CD14-positive monocyte (primary cell): ENCODE results near the gene PI4KA. TPM values are rescaled to one million over a fixed set of nuclear protein-coding genes. Genes with fewer than 3 reads are reported as not detected.
"Not testable (repeated sequence)": the region's sequence is repeated elsewhere in the genome, so short reads cannot be mapped to it uniquely, and the experiment has no call there.

Source experiments
- DNase-seq, 3 donors: peaks; one replicate each; pipeline ENCODE4 v3.0.0-alpha.2; 2011 to 2022
- H2AFZ ChIP-seq: 2 replicates; pipeline ENCODE4 v1.6.0; 2012; ENCODE audit warnings: mild to moderate bottlenecking, low read depth, low read length, inconsistent platforms; ENCODE audit not compliant: insufficient read depth, poor library complexity, severe bottlenecking
- H3K27ac ChIP-seq, 2 donors: 1 replicate in 1 of 2; 2 replicates in 1 of 2; pipeline ENCODE4 v1.5.1; 2012 to 2013; ENCODE audit warnings: low read length in 2 of 2, control low read depth in 1 of 2, inconsistent platforms in 1 of 2, low read depth in 1 of 2, mild to moderate bottlenecking in 1 of 2
- H3K27me3 ChIP-seq, 2 donors: one replicate each; pipeline versions ENCODE4 v1.6.0 to v1.6.1; 2011 to 2013; ENCODE audit warnings: low read length in 2 of 2; ENCODE audit not compliant: control insufficient read depth in 2 of 2, insufficient read depth in 2 of 2
- H3K36me3 ChIP-seq, 2 donors: replicated peaks in 1 of 2; 1 replicate in 1 of 2; 2 replicates in 1 of 2; pipeline versions ENCODE4 v1.5.1 to v1.6.1; 2012 to 2013; ENCODE audit warnings: low read length in 2 of 2, control low read depth in 1 of 2, inconsistent platforms in 1 of 2, mild to moderate bottlenecking in 1 of 2; ENCODE audit not compliant: insufficient read depth in 2 of 2, control insufficient read depth in 1 of 2
- H3K4me1 ChIP-seq, 2 donors: 1 replicate in 1 of 2; 2 replicates in 1 of 2; pipeline versions ENCODE4 v1.5.1 to v1.6.1; 2012 to 2013; ENCODE audit warnings: low read length in 2 of 2, control low read depth in 1 of 2, inconsistent platforms in 1 of 2, mild to moderate bottlenecking in 1 of 2, moderate library complexity in 1 of 2; ENCODE audit not compliant: insufficient read depth in 2 of 2, control insufficient read depth in 1 of 2
- H3K4me2 ChIP-seq: replicated peaks from 2 replicates; pipeline ENCODE3; 2012; ENCODE audit warnings: low read length, moderate library complexity, mild to moderate bottlenecking; ENCODE audit not compliant: poor library complexity, severe bottlenecking; ENCODE audit errors: extremely low read depth
- H3K4me3 ChIP-seq, 3 experiments: fragments of 200-600 bp in 1 of 3; sonication (generic) in 1 of 3; replicated peaks in 1 of 3; 1 replicate in 2 of 3; 2 replicates in 1 of 3; pipeline ENCODE4 v1.5.1; 2011 to 2013; ENCODE audit warnings: low read length in 3 of 3, mild to moderate bottlenecking in 3 of 3, control low read depth in 2 of 3, low read depth in 2 of 3, inconsistent platforms in 1 of 3, moderate library complexity in 1 of 3
- H3K79me2 ChIP-seq: 2 replicates; pipeline ENCODE4 v1.6.0; 2012; ENCODE audit warnings: mild to moderate bottlenecking, control low read depth, inconsistent platforms, low read length, moderate library complexity; ENCODE audit not compliant: insufficient read depth
- H3K9ac ChIP-seq: 2 replicates; pipeline ENCODE4 v1.6.0; 2017; ENCODE audit warnings: low read length, mild to moderate bottlenecking; ENCODE audit not compliant: insufficient read depth, poor library complexity, severe bottlenecking
- H3K9me3 ChIP-seq, 2 donors: replicated peaks in 1 of 2; 1 replicate in 1 of 2; 2 replicates in 1 of 2; pipeline versions ENCODE4 v1.5.1 to v1.6.1; 2012 to 2013; ENCODE audit warnings: low read length in 2 of 2, control low read depth in 1 of 2; ENCODE audit not compliant: control insufficient read depth in 1 of 2, insufficient read depth in 1 of 2
- H4K20me1 ChIP-seq: 2 replicates; pipeline ENCODE4 v1.6.0; 2012; ENCODE audit warnings: mild to moderate bottlenecking, low read length, control low read depth, moderate library complexity; ENCODE audit not compliant: insufficient read depth
- H3K27ac Mint-ChIP-seq, 7 donors: one replicate each; pipeline ENCODE4 v1.8.0; 2020; ENCODE audit warnings: mild to moderate bottlenecking in 7 of 7, mixed read lengths in 7 of 7, moderate library complexity in 6 of 7, inconsistent platforms in 2 of 7
- H3K27me3 Mint-ChIP-seq, 3 donors: one replicate each; pipeline ENCODE4 v1.8.0; 2021 to 2022; ENCODE audit warnings: low read depth in 3 of 3, mild to moderate bottlenecking in 3 of 3, mixed read lengths in 3 of 3, moderate library complexity in 3 of 3, inconsistent platforms in 1 of 3
- H3K36me3 Mint-ChIP-seq, 2 donors: one replicate each; pipeline ENCODE4 v1.8.0; 2020; ENCODE audit warnings: mixed read lengths in 2 of 2, inconsistent platforms in 1 of 2, mild to moderate bottlenecking in 1 of 2
- H3K4me1 Mint-ChIP-seq: one replicate; pipeline ENCODE4 v1.8.0; 2020; ENCODE audit warnings: mild to moderate bottlenecking, mixed read lengths
- H3K4me3 Mint-ChIP-seq, 2 donors: one replicate each; pipeline ENCODE4 v1.8.0; 2020; ENCODE audit warnings: mild to moderate bottlenecking in 2 of 2, mixed read lengths in 2 of 2, moderate library complexity in 1 of 2
- H3K9me3 Mint-ChIP-seq, 7 donors: one replicate each; pipeline ENCODE4 v1.8.0; 2020 to 2022; ENCODE audit warnings: mixed read lengths in 7 of 7, mild to moderate bottlenecking in 6 of 7, moderate library complexity in 6 of 7, inconsistent platforms in 2 of 7
- WGBS: methylation state at CpG from one replicate; pipeline ENCODE4 v1.1.5; 2013; ENCODE audit warnings: missing lambda C conversion rate; ENCODE audit not compliant: insufficient coverage; 5-methylcytosine and 5-hydroxymethylcytosine counted together
- intact Hi-C, 2 donors: fragments of 100-400 bp; cut with micrococcal nuclease; formaldehyde crosslinking; loops; one replicate each; pipeline versions ENCODE4 v1.15.0 to v1.15.1; 2023
- polyA plus RNA-seq, 3 donors: library from polyadenylated mRNA; depleted of rRNA in 1 of 3; unstranded in 2 of 3; stranded (reverse) in 1 of 3; fragments of 300-500 nt in 2 of 3; fragments of >200 nt in 1 of 3; fragmentation: Illumina TruSeq in 2 of 3; gene quantifications; 1 replicate in 2 of 3; 2 replicates in 1 of 3; pipeline ENCODE4 v1.2.3, GENCODE V29; 2012 to 2021

The PI4KA gene
- polyA plus RNA-seq, 3 donors: 22.8 to 74.4 (median 38.2) TPM

- H3K27me3 Mint-ChIP-seq, H3K27ac Mint-ChIP-seq, H3K36me3 Mint-ChIP-seq, H3K9ac ChIP-seq, H3K27ac ChIP-seq, H3K79me2 ChIP-seq, DNase-seq, H4K20me1 ChIP-seq, H3K9me3 Mint-ChIP-seq, H2AFZ ChIP-seq, H3K4me2 ChIP-seq, H3K4me1 ChIP-seq, H3K9me3 ChIP-seq, H3K4me3 ChIP-seq, intact Hi-C loops, H3K27me3 ChIP-seq, H3K4me3 Mint-ChIP-seq, H3K4me1 Mint-ChIP-seq, H3K36me3 ChIP-seq: not testable (repeated sequence)
- WGBS: 100% methylated on average over 2 of the region's 29 CpGs
Measured at GRCh38 chr22:20687356-20688172, 171.0 kb downstream of the PI4KA start.

- H3K9me3 ChIP-seq, H3K27ac Mint-ChIP-seq, H3K4me1 Mint-ChIP-seq, intact Hi-C loops, H3K36me3 Mint-ChIP-seq, H3K9ac ChIP-seq, H2AFZ ChIP-seq, DNase-seq, H3K4me3 Mint-ChIP-seq, H3K9me3 Mint-ChIP-seq, H4K20me1 ChIP-seq, H3K27me3 Mint-ChIP-seq, H3K4me1 ChIP-seq, H3K27me3 ChIP-seq, H3K27ac ChIP-seq, H3K4me2 ChIP-seq, H3K4me3 ChIP-seq, H3K36me3 ChIP-seq, H3K79me2 ChIP-seq: not testable (repeated sequence)
- WGBS: 97% methylated on average over 7 of the region's 11 CpGs
Measured at GRCh38 chr22:20685764-20686163, 172.8 kb downstream of the PI4KA start.

GRCh38 chr22:20678792-20679435 is 179.7 kb downstream of the PI4KA start:
- H3K9me3 Mint-ChIP-seq, H3K4me1 ChIP-seq, H3K36me3 ChIP-seq, H3K9me3 ChIP-seq, H3K4me1 Mint-ChIP-seq, H3K27ac Mint-ChIP-seq, H3K4me3 ChIP-seq, H3K36me3 Mint-ChIP-seq, intact Hi-C loops, H2AFZ ChIP-seq, H3K27ac ChIP-seq, H3K4me2 ChIP-seq, H3K9ac ChIP-seq, H3K79me2 ChIP-seq, DNase-seq, H3K4me3 Mint-ChIP-seq, H4K20me1 ChIP-seq: not testable (repeated sequence)
- 100% methylated on average over 1 of the region's 13 CpGs for WGBS
- peaks cover 16 to 40% (median 22%) of the 10 kb centered on the region in 3 donors for H3K27me3 Mint-ChIP-seq
- peaks cover 12 to 20% of the 10 kb centered on the region in 2 donors for H3K27me3 ChIP-seq
